Gastrocnemius medialis (tissue), 4 donors: ENCODE data around the gene COLEC12.

ENCODE experiments used
- CTCF ChIP-seq, 5 experiments: fragments of 450-650 bp in 3 of 5; fragments of 200-600 bp in 2 of 5; sonication (generic) in 2 of 5; IDR thresholded peaks in 4 of 5; conservative IDR thresholded peaks in 1 of 5; 1 replicate in 4 of 5; 2 replicates in 1 of 5; pipeline ENCODE4 v1.5.1; 2016 to 2019; ENCODE audit warnings: antibody characterized with exemption in 5 of 5, mild to moderate bottlenecking in 3 of 5, moderate library complexity in 3 of 5
- POLR2A ChIP-seq, 2 donors: fragments of 450-650 bp; IDR thresholded peaks; one replicate each; pipeline ENCODE4 v1.6.1; 2017; ENCODE audit warnings: antibody characterized with exemption in 2 of 2, mild to moderate bottlenecking in 2 of 2, moderate library complexity in 2 of 2

GRCh38 chr18:326846-327245, 173.7 kb downstream of the COLEC12 start:
- TF ChIP-seq CTCF (IDR thresholded peaks at IDR 0.05 in 4 of 5, conservative IDR thresholded peaks at IDR 0.05 in 1 of 5) (no peak), POLR2A (IDR thresholded peaks at IDR 0.05) (no peak)
